ENCODE measurements around the gene STX3.
"Not testable (repeated sequence)": the region's sequence is repeated elsewhere in the genome, so short reads cannot be mapped to it uniquely, and the experiment has no call there.

STX3 gene

GRCh38 chr11:59756845-59757244 is 1.7 kb downstream of the STX3 start:
- no peak for DNase-seq (ENCODE audit: low read depth in 4 of 4, low spot score in 1 of 4)

DNA sequence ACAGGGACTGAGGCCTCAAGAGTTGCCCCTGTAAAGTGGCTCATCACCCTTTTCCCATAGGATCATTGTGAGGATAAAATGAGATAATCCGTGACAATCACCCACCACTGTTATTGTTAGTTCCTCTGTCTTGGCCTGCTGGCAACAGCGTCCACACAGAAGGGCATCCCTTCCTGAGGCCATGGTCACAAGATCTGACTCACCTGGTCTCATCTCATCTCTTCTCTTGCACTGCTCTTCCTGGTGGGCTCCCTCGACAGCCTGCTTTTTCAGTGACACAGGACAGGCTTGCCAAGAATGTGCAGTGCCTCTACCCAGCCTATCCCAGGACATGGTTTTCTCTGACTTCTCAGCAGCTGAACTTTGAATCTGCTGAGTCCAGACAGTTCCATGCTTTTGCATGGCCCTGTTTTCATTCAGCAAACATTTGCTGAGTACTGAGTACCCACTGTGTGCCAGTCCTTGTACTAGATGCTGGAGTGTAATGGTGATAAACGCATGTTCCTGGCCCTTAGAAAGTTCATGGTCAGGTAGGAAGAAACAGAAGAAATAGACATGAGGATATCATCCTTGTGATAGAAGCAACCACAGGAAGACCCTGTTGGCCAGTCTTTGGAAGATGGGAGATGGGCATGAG is 3.3 kb downstream of the STX3 start:
- DNase-seq (ENCODE audit: low read depth in 4 of 4, low spot score in 1 of 4), result no peak

DNA sequence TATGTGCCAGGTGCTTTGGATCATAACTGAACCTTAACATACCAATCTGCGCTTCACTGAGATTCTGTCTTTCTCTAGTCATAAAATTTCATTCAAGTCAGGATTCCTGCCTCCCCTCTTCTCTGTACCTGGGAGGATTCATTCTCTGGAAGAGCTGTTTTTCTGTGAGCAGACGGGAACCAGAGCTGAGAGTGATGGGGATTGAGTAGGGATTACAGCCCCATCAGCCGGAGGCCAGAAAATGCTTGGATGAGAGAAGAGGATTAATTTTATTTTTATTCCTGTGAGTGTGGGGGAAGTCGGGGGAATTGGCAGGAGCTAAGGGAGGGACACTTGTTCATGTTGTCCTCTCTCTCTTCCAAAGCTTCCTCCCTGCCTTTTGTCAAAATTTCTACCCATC is 4.7 kb downstream of the STX3 start:
- no peak for DNase-seq (ENCODE audit: low read depth in 4 of 4, low spot score in 1 of 4)

- no peak for DNase-seq (ENCODE audit: low read depth in 4 of 4, low spot score in 1 of 4)
Observed at GRCh38 chr11:59760771-59761170, 5.6 kb downstream of the STX3 start.

DNA sequence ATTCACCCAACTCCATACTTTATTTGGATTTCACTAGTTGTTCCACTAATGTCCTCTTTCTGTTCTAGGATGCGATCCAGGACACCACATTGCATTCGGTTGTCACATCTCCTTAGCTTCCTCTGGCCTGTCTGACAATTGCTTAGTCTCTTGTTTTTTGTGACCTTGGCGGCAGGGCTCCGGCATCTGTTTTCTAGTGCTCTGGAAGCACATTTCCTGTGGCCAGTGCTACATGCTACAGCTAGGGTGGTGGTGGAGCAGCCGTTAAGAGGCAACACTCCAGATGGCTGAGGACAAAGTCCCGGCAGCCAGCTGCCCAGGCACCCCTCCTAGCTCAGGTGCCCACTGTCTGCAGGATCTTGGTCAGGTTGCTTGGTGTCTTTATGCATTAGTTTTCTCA is 6.8 kb downstream of the STX3 start:
- DNase-seq (ENCODE audit: low read depth in 4 of 4, low spot score in 1 of 4), result no peak

DNA sequence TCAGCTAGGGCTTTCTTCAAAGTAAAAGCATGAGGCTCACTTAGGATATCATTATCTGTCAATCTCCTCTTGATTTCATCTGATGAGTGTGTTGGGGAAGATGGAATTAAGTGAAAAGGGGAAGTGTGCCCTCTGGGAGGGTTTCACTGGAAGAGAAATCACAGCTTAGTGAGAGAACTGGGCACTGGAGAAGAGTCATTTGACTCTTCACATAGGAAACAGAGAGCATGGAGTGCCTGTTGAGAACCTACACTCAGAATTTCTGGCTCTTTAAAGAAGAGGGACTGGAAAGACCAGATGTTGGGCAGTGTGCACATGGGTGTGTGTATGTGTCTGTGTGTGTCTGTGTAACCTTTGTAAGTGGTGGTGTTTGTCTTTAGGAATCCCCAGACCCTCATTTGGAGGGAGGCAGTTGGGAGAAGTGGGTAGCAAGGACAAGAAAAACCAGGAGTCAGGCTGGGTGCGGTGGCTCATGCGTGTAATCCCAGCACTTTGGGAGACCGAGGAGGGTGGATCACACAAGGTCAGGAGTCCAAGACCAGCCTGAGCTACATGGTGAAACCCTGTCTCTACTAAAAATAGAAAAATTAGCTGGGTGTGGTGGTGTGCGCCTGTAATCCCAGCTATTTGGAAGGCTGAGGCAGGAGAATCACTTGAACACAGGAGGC is 10.0 kb downstream of the STX3 start:
- DNase-seq (ENCODE audit: low read depth in 4 of 4, low spot score in 1 of 4), result no peak

DNA sequence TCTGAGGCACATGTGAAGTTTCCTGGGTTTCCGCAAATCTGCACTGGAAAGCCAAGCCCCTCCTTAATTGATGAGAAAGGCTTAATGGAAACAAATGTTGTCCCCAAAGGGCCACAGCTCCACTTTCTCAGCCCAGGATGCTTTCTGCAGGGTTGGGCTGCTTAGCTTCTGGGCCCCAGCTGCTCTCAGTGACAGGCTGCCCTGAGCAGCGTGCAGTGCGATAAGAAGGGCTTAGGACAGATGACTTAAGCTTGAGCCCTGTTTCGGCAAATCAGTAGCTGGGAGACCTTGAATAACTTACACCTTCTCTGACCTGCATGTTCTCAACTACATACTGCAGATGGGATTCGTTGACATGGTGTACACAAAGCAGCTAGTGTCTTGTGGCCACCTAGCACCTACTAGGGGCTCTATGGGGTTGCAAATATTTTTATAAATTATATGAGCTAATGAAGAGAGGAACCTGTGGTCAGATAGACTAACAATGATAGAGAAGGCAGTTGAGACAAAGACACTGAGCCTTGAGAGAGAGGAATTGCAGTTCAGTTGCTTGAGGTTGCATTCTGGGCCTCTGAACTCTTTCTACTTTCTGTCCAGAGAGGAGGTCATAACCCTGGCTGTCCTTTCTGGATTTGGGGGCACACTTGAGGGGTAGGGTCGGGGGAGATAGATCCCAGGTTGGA is 11.5 kb downstream of the STX3 start:
- no peak for DNase-seq (ENCODE audit: low read depth in 4 of 4, low spot score in 1 of 4)

DNA sequence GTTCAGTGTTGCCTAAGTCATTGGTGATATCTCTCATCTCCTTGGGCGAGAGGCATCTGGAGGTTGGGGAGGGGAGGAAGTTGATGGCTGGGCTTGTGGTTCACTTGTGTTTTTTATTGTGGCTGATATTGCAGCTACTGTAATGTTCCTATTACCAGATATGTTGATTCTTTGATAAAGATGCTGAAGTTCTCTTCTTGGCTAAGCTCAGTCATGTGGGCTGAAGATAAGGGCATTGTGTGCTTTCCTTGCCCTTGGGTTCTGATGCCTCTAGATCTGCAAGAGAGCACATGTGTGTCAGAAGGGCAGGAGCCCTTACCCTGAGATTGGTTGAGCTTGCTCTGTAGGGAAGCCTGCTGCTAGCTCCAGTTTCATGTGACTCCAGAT is 12.0 kb downstream of the STX3 start:
- no peak for DNase-seq (ENCODE audit: low read depth in 4 of 4, low spot score in 1 of 4)

DNA sequence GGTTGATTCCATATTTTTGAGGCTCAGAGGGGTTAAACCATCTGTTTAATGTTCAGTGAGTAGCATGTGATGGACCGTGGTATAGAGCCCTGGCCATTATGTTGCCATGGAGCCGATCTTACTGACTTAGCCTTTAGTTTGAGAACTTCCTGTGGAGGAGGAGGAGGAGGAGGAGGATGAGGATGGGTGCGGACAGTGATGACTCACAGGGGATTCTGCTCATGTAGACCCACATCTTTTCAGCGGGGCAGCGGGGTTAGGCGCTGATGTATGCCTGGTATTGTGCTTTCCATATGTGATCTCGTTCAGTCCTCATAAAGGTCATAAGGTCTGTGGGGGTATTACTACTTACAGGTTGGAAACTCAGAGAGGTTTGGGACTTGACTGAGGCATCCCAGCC is 13.9 kb downstream of the STX3 start:
- no peak for DNase-seq (ENCODE audit: low read depth in 4 of 4, low spot score in 1 of 4)

GRCh38 chr11:59769828-59770227 is 14.7 kb downstream of the STX3 start:
- DNase-seq (ENCODE audit: low read depth in 4 of 4, low spot score in 1 of 4), result no peak

GRCh38 chr11:59770319-59770718 is 15.1 kb downstream of the STX3 start:
- DNase-seq (ENCODE audit: low read depth in 4 of 4, low spot score in 1 of 4), result no peak

- no peak for DNase-seq (ENCODE audit: low read depth in 4 of 4, low spot score in 1 of 4)
Observed at GRCh38 chr11:59770869-59771268, 15.7 kb downstream of the STX3 start.

- no peak for DNase-seq (ENCODE audit: low read depth in 4 of 4, low spot score in 1 of 4)
Observed at GRCh38 chr11:59771605-59772004, 16.4 kb downstream of the STX3 start.

DNA sequence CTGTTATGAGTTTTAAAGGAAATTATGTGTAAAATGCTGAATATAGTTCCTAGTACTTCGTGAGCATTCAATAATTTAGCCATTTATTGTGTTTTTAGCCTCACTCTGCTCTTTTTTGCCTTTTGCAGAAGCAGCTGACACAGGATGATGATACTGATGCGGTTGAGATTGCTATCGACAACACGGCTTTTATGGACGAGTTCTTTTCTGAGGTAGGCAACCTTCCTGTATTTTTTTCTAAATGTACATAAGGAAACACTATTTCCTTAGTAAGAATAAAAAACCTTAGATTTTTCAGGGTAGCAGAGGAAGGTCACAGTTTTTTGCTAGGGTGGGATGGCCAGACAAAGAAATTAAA is 17.9 kb downstream of the STX3 start:
- DNase-seq (ENCODE audit: low read depth in 4 of 4, low spot score in 1 of 4), result no peak

GRCh38 chr11:59776210-59777066 is 21.3 kb downstream of the STX3 start:
- no peak for DNase-seq (ENCODE audit: low read depth in 4 of 4, low spot score in 1 of 4)

GRCh38 chr11:59777104-59777503 is 21.9 kb downstream of the STX3 start:
- no peak for DNase-seq (ENCODE audit: low read depth in 4 of 4, low spot score in 1 of 4)

DNA sequence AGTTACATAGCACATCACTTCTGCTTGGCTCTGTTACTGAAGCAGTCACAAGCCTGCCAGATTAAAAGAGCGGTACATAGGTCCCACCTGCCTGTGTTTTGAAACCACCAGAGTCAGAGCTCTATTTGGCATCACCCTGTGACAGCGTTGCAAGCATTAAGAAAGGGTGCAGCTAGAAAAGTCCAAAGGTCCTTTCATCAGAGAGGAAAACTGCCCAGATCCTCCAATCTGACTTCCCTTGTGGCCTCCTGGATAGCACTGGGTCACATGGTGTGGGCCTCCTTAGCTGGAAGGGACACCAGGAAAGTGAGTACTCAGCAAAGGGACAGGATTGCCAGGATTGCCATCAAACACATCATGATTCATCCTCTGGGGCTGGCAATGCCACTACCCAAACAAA is 22.9 kb downstream of the STX3 start:
- DNase-seq (ENCODE audit: low read depth in 4 of 4, low spot score in 1 of 4), result no peak

DNA sequence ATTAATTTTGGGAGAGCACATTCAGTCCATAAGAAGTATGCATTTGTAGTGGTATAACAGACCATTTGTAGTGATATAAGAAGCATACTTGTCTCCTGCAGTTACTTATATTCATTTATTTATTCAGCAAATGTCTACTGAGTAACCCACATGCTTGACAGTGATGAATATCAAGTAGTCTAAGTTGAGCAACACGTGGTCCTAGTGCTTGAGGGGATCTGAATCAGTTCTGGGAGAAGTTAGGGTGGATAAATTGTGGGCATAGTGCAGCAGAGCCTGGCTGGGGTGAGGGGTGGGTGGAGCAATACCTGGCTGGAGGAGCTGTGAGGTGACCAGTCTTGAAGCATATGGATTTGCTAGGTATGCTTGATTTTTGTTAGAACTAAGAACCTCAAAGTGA is 24.3 kb downstream of the STX3 start:
- no peak for DNase-seq (ENCODE audit: low read depth in 4 of 4, low spot score in 1 of 4)

- no peak for DNase-seq (ENCODE audit: low read depth in 4 of 4, low spot score in 1 of 4)
Observed at GRCh38 chr11:59782080-59782479, 26.9 kb downstream of the STX3 start.

GRCh38 chr11:59783632-59784090 is 28.5 kb downstream of the STX3 start:
- DNase-seq (ENCODE audit: low read depth in 4 of 4, low spot score in 1 of 4), result no peak

GRCh38 chr11:59784441-59784840 is 29.3 kb downstream of the STX3 start:
- DNase-seq (ENCODE audit: low read depth in 4 of 4, low spot score in 1 of 4), result not testable (repeated sequence)

- no peak for DNase-seq (ENCODE audit: low read depth in 4 of 4, low spot score in 1 of 4)
Observed at GRCh38 chr11:59785818-59786217, 30.6 kb downstream of the STX3 start.

Data from stimulated activated CD4-positive, alpha-beta T cell treated with anti-CD3 and anti-CD28 coated beads, Interleukin-1b, Interleukin-23, amount 100 ng/mL, for 24 hours (primary cell).